A673 (cell line): Measurements from ENCODE around the gene TRAF1.

Experiments used
- EZH2 ChIP-seq: fragments of 200-600 bp; sonication (generic); IDR thresholded peaks from 2 replicates; pipeline ENCODE4 v1.6.1; 2017; ENCODE audit warnings: borderline replicate concordance, low read depth, mild to moderate bottlenecking, mixed read lengths, antibody characterized with exemption, low read length; ENCODE audit not compliant: poor library complexity, severe bottlenecking
- TF ChIP-seq, protein P1 (sequence below): fragments of 300-800, 200-600 bp; sonication (generic); conservative IDR thresholded peaks from 2 replicates; pipeline ENCODE4 v1.5.1; 2017; ENCODE audit warnings: low read depth, mild to moderate bottlenecking, antibody characterized with exemption, low read length, moderate library complexity, mixed read lengths

DNA sequence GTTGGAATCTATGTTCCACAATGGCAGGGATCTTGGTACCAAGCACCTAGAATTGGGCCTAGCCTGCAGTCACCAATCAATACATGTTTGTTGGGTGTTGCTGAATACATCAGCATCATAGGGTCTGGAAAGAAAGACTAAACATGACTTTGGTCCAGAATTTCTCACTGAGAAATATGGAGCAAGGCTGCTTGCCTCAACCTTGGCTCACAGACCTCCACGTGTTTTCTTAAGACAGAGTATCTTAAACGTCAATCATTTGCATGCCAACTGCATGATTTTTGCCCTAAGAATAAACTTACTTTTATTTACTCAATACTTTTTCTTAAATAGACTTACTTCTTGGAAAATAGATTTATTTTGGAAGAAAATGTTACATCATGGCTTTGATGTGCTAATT is 22.7 kb upstream of the TRAF1 start:
- TF ChIP-seq, protein P1, sequence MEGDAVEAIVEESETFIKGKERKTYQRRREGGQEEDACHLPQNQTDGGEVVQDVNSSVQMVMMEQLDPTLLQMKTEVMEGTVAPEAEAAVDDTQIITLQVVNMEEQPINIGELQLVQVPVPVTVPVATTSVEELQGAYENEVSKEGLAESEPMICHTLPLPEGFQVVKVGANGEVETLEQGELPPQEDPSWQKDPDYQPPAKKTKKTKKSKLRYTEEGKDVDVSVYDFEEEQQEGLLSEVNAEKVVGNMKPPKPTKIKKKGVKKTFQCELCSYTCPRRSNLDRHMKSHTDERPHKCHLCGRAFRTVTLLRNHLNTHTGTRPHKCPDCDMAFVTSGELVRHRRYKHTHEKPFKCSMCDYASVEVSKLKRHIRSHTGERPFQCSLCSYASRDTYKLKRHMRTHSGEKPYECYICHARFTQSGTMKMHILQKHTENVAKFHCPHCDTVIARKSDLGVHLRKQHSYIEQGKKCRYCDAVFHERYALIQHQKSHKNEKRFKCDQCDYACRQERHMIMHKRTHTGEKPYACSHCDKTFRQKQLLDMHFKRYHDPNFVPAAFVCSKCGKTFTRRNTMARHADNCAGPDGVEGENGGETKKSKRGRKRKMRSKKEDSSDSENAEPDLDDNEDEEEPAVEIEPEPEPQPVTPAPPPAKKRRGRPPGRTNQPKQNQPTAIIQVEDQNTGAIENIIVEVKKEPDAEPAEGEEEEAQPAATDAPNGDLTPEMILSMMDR = no peak
- no peak for TF ChIP-seq EZH2
